Activated CD8-positive, alpha-beta memory T cell treated with anti-CD3 and anti-CD28 coated beads for 48 hours (primary cell): ENCODE data around the gene SLC43A2.

Experiments used
- DNase-seq, 3 experiments: peaks; one replicate each; pipeline ENCODE4 v3.0.0-alpha.2; 2020; ENCODE audit warnings: low read depth in 2 of 3, low spot score in 2 of 3

SLC43A2 gene

GRCh38 chr17:1624650-1625049 is 4.0 kb downstream of the SLC43A2 start:
- no peak for DNase-seq

GRCh38 chr17:1623057-1623630 is 5.5 kb downstream of the SLC43A2 start:
- no peak for DNase-seq

GRCh38 chr17:1621273-1621954 is 7.2 kb downstream of the SLC43A2 start:
- no peak for DNase-seq

DNA sequence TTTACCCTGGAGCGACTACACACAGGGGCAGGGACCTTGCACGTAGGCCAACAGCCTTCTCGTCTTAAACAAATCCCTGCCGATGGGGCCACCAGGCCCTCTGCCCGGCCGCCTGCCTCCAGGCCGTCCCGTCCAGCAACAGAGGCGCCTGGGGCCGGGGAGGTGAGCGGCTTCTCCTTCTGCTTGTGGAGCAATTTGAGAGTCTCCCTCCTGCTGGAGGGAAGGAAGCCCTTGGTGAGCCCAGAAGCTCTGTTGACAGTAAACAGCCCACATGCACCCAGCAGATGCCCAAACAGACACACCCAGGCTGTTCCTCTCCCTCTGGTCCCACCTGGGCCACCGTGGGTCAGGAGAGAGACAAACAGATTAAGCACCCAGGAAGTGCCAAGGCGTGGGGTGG is 8.1 kb downstream of the SLC43A2 start:
- DNase-seq = no peak

GRCh38 chr17:1617620-1618174 is 10.9 kb downstream of the SLC43A2 start:
- no peak for DNase-seq

DNA sequence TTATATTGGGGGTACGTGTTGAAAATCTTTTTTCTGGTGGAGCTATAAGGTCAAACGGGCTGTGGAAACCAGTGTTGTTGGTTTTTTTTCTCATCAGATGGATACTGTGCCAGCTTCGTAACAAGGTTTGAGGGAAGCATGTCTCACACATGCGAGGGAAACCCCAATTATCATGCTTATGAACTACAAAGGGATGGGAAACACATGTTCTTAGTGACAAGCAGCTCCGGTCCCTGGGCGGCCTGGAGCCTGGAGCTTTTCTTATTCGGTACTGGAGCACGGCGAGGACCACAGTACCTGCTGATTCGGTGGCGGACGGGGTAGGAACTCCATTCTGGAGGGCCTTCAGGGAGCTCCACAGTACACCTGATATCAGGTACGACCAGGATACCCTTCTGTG is 12.5 kb downstream of the SLC43A2 start:
- DNase-seq = no peak

GRCh38 chr17:1612400-1612799 is 16.2 kb downstream of the SLC43A2 start:
- DNase-seq = no peak

DNA sequence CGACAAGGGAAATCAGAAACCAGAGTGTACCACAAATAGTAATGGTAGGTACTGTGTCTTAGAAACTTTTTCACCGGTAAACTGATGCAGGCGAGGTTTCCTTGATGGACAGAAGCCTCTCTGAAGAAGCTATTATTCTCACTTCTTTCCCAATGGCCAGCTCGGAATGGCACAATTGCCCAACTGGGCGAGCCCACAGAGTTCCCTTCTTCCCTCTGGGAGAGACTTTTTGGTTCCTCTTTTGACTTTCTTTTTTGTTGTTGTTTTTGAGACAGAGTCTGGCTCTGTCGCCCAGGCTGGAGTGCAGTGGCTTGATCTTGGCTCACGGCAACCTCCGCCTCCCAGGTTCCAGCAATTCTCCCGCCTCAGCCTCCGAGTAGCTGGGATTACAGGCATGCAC is 16.9 kb downstream of the SLC43A2 start:
- DNase-seq = no peak

- no peak for DNase-seq
These were observed 20.0 kb downstream of the SLC43A2 start for GRCh38 chr17:1608676-1609075.

- no peak for DNase-seq
These were observed 20.7 kb downstream of the SLC43A2 start for GRCh38 chr17:1607971-1608320.

GRCh38 chr17:1606352-1606985 is 22.2 kb downstream of the SLC43A2 start:
- DNase-seq = no peak

GRCh38 chr17:1605681-1606351 is 22.8 kb downstream of the SLC43A2 start:
- no peak for DNase-seq

DNA sequence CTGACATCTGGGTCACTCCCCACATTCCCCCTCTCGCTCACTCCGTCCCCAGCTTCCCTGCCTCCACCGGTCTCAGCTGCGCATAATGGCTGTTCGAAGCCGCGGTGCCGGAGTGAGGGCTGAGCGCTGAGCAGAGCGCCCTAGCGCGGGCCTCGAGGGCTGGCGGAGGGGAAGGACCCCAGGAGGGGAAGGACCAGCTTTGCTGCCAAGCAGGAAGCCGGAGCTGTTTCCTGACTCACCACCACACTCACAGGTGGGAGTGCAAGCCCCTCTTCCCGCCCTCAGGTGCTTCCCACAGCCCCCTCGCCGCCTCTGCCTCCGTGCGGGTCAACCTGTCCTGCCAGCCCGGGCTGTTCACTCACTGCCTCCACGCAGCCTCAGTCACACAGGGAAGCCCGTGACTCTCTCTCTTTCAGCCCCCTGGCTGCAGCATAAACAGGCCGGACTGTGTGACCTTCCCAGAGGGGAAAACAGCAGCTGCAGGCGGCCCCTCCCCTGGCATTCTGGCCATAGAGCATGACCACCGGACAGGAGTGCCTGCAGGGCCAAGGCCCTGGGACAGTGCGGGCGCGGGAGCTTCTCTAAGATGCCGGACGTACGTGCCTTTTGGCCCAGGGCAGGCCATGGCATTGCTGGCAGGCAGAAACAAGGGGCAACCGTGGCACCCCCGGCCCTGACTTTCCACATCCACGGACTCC is 23.7 kb downstream of the SLC43A2 start:
- DNase-seq = no peak

- no peak for DNase-seq
These were observed 27.1 kb downstream of the SLC43A2 start for GRCh38 chr17:1601571-1601970.

- no peak for DNase-seq
These were observed 30.1 kb downstream of the SLC43A2 start for GRCh38 chr17:1598399-1599095.

DNA sequence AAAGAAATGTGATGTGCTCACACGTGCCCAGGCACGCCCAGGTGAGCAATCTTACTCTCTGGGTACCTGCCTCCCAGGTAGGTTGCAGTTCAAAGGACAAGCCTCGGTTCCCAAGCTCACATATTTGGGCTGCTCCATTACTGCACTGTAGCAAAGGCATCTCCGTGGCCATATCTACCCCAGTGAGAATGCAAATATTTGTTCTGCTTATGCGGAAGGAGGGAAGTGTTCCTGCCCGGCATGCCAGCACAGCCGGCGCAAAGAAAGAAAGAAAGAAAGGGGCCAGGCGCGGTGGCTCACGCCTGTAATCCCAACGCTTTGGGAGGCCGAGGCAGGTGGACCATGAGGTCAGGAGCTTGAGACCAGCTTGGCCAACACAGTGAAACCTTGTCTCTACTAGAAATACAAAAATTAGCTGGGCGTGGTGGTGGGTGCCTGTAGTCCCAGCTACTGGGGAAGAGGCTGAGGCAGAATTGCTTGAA is 30.7 kb downstream of the SLC43A2 start:
- no peak for DNase-seq

- DNase-seq = no peak
These were observed 35.1 kb downstream of the SLC43A2 start for GRCh38 chr17:1593630-1593931.

DNA sequence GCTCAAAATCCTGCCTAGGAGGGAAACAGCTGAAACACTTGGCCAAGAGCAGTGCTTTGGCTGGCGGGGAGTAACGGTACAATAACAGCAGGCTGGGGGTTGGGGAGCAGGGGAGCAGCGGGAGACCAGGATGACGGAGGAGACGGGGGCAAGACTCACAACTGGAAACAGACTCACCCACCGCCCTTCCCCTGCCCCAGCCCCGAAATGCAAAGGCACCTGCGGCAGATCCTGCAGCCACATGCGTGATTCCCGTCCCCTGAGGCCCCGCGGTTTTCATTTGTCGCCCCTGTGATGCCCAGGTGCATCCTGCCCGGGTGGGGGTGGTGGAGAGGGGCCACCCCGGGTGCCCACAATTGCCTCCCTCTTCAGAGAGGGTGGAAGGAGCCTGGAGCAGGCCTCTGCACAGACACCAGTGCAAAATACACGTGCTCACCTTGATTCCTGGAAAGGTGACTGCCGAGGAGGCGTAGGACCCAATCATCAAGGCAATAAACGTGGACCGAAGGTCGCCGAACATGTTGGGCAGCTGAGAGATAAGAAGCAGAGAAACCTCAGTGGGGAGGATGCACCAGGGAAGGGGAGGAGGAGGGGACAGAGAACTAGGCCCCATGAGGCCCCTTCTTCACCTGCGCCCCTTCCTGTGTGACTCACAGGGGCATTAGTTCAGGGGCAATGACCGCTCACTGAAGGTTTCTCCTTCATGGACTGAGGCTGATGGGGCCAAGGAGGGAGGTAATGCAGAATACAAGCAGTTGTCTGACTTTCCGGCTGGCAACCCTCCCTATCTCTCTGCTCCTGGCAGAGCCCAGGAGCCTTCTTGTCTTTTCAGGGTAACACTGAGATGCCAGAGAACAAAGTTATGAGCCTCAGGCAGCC is 35.6 kb downstream of the SLC43A2 start:
- DNase-seq = no peak

DNA sequence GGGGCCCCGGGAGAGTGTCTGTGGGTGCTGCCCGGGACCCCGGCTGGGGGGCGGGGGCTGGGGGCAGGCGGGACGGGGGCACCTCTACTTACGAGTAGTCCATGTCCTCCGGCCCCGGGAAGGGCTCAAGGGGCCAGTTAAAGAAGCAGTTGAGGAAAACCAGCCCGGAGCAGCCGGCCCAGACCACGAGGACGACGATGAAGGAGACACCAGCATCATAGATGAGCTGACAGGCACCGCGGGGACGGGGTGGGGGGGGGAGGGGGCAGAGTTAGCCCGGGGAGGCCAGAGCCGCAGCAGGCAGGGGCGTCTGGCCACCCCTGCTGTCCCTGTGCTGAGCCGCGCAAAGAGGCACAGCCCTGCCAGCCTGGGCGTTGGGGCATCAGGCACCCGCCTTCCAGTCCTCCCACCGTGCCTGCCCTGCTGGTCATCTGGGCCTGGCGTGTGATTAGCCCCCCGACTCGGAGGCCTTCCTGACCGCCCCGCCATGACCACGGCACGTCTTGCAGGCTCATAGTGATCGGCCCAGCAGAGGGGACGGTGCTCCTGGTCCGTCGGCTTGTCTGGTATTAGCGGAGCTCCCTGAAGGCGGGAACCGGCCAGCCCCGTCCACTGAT is 37.1 kb downstream of the SLC43A2 start:
- no peak for DNase-seq
